SK-N-SH treated with all-trans-retinoic acid at 6 μM for 48 hours (cell line): ENCODE data around the gene ATP1B4.
A peak's percentile ranks its signal among the peaks of the same experiment; 100 is the strongest.

ENCODE experiments used
- ATAC-seq: fragments of 200-7000 bp; cut with Tn5 transposase; 3 replicates; pipeline ENCODE4 v1.9.1; 2020; ENCODE audit warnings: mild to moderate bottlenecking, moderate library complexity
- ARNTL ChIP-seq: fragments of 450-650 bp; formaldehyde crosslinking; IDR thresholded peaks from 2 replicates; pipeline ENCODE4 v1.5.0; 2020; ENCODE audit warnings: low read depth, mild to moderate bottlenecking, moderate library complexity, borderline replicate concordance
- BACH2 ChIP-seq: fragments of 250-450 bp; sonication (Bioruptor Pico); IDR thresholded peaks from 2 replicates; pipeline ENCODE4 v1.9.0; 2021; ENCODE audit warnings: mild to moderate bottlenecking, borderline replicate concordance
- CREB5 ChIP-seq: fragments of 250-450 bp; sonication (Bioruptor Pico); IDR thresholded peaks from 2 replicates; pipeline ENCODE4 v1.5.1; 2020; ENCODE audit warnings: low read depth, mild to moderate bottlenecking, moderate library complexity
- CSDC2 ChIP-seq: fragments of 250-450 bp; sonication (Bioruptor Pico); IDR thresholded peaks from 2 replicates; pipeline ENCODE4 v1.5.0; 2020; ENCODE audit warnings: mild to moderate bottlenecking, moderate library complexity
- ESRRG ChIP-seq: fragments of 250-450 bp; sonication (Bioruptor Pico); IDR thresholded peaks from 2 replicates; pipeline ENCODE4 v1.6.1; 2021; ENCODE audit warnings: mild to moderate bottlenecking
- GLIS3 ChIP-seq: fragments of 250-450 bp; sonication (Bioruptor Pico); IDR thresholded peaks from 2 replicates; pipeline ENCODE4 v1.5.0; 2020; ENCODE audit warnings: mild to moderate bottlenecking, moderate library complexity
- ISL1 ChIP-seq: fragments of 250-450 bp; sonication (Bioruptor Pico); IDR thresholded peaks from 2 replicates; pipeline ENCODE4 v2.1.2; 2022; ENCODE audit warnings: mild to moderate bottlenecking, moderate library complexity
- OSR1 ChIP-seq: fragments of 250-450 bp; sonication (Bioruptor Pico); IDR thresholded peaks from 2 replicates; pipeline ENCODE4 v1.8.0; 2022; ENCODE audit warnings: moderate library complexity, mild to moderate bottlenecking, inconsistent platforms
- PPARA ChIP-seq: fragments of 250-450 bp; sonication (Bioruptor Pico); IDR thresholded peaks from 2 replicates; pipeline ENCODE4 v1.5.0; 2020; ENCODE audit warnings: mild to moderate bottlenecking, borderline replicate concordance
- RARB ChIP-seq: fragments of 250-450 bp; sonication (Bioruptor Pico); IDR thresholded peaks from 2 replicates; pipeline ENCODE4 v1.8.0; 2021; ENCODE audit warnings: mild to moderate bottlenecking, moderate library complexity
- SNAI2 ChIP-seq: fragments of 250-450 bp; sonication (Bioruptor Pico); IDR thresholded peaks from 2 replicates; pipeline ENCODE4 v1.5.0; 2020; ENCODE audit warnings: mild to moderate bottlenecking, moderate library complexity
- TCF4 ChIP-seq: fragments of 250-450 bp; sonication (Bioruptor Pico); IDR thresholded peaks from 2 replicates; pipeline ENCODE4 v1.8.0; 2021; ENCODE audit warnings: mild to moderate bottlenecking, moderate library complexity, borderline replicate concordance
- TOX ChIP-seq: fragments of 250-450 bp; sonication (Bioruptor Pico); IDR thresholded peaks from 2 replicates; pipeline ENCODE4 v1.8.0; 2021; ENCODE audit warnings: mild to moderate bottlenecking, moderate library complexity, borderline replicate concordance
- ZC3H10 ChIP-seq: fragments of 250-450 bp; sonication (Bioruptor Pico); IDR thresholded peaks from 2 replicates; pipeline ENCODE4 v1.5.1; 2021; ENCODE audit warnings: mild to moderate bottlenecking, moderate library complexity
- ZNF70 ChIP-seq: fragments of 450-650 bp; formaldehyde crosslinking; IDR thresholded peaks from 2 replicates; pipeline ENCODE4 v1.5.0; 2020; ENCODE audit warnings: mild to moderate bottlenecking, moderate library complexity
- ZNF8 ChIP-seq: fragments of 450-650 bp; formaldehyde crosslinking; IDR thresholded peaks from 2 replicates; pipeline ENCODE4 v1.5.0; 2020; ENCODE audit warnings: mild to moderate bottlenecking, moderate library complexity
- TF ChIP-seq, protein P1 (sequence below): fragments of 250-450 bp; sonication (Bioruptor Pico); IDR thresholded peaks from 2 replicates; pipeline ENCODE4 v1.5.1; 2021; ENCODE audit warnings: mild to moderate bottlenecking, moderate library complexity
- TF ChIP-seq, protein P2 (sequence below): fragments of 250-450 bp; sonication (Bioruptor Pico); IDR thresholded peaks from 2 replicates; pipeline ENCODE4 v1.8.0; 2020; ENCODE audit warnings: mild to moderate bottlenecking, moderate library complexity, borderline replicate concordance
- TF ChIP-seq, protein P3 (sequence below): fragments of 250-450 bp; sonication (Bioruptor Pico); IDR thresholded peaks from 2 replicates; pipeline ENCODE4 v1.5.0; 2020; ENCODE audit warnings: mild to moderate bottlenecking, moderate library complexity

ATP1B4 gene

GRCh38 chrX:120406638-120407037 is 44.7 kb downstream of the ATP1B4 start:
- peak; percentile 81 for TF ChIP-seq ZNF70 (CRISPR knock-in tag)
- no peak for TF ChIP-seq CREB5 (CRISPR knock-in tag)

DNA sequence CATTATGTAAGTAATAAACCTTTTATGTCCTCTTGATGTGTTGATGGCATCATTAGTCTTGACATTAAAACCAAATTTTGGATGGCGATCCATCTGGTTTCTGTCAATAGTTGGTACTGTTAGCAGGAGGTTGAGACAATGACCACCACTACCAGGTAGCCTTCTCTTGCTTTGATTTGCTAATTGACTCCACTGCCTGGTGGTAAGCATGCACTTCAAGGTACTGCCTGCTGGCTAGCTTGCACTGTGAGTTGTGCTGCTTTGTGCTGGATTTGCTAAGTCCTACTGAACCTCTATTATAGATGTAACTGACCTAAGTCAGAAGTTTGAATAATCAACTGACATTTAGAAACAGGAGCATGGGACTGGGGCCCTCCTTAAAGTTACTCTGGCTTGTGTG is 46.3 kb downstream of the ATP1B4 start:
- ATAC-seq, result no peak
- no peak for TF ChIP-seq CSDC2 (CRISPR knock-in tag)
- no peak for TF ChIP-seq ISL1
- no peak for TF ChIP-seq PPARA
- no peak for TF ChIP-seq BACH2
- TF ChIP-seq ZC3H10 (CRISPR knock-in tag), result no peak
- no peak for TF ChIP-seq ESRRG (CRISPR knock-in tag)
- TF ChIP-seq, protein P1, sequence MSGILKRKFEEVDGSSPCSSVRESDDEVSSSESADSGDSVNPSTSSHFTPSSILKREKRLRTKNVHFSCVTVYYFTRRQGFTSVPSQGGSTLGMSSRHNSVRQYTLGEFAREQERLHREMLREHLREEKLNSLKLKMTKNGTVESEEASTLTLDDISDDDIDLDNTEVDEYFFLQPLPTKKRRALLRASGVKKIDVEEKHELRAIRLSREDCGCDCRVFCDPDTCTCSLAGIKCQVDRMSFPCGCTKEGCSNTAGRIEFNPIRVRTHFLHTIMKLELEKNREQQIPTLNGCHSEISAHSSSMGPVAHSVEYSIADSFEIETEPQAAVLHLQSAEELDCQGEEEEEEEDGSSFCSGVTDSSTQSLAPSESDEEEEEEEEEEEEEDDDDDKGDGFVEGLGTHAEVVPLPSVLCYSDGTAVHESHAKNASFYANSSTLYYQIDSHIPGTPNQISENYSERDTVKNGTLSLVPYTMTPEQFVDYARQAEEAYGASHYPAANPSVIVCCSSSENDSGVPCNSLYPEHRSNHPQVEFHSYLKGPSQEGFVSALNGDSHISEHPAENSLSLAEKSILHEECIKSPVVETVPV, result no peak
- TF ChIP-seq ZNF8 (CRISPR knock-in tag), result no peak
- TF ChIP-seq TOX (CRISPR knock-in tag), result no peak
- TF ChIP-seq RARB (CRISPR knock-in tag), result no peak
- TF ChIP-seq CREB5 (CRISPR knock-in tag), result no peak
- TF ChIP-seq, protein P2, sequence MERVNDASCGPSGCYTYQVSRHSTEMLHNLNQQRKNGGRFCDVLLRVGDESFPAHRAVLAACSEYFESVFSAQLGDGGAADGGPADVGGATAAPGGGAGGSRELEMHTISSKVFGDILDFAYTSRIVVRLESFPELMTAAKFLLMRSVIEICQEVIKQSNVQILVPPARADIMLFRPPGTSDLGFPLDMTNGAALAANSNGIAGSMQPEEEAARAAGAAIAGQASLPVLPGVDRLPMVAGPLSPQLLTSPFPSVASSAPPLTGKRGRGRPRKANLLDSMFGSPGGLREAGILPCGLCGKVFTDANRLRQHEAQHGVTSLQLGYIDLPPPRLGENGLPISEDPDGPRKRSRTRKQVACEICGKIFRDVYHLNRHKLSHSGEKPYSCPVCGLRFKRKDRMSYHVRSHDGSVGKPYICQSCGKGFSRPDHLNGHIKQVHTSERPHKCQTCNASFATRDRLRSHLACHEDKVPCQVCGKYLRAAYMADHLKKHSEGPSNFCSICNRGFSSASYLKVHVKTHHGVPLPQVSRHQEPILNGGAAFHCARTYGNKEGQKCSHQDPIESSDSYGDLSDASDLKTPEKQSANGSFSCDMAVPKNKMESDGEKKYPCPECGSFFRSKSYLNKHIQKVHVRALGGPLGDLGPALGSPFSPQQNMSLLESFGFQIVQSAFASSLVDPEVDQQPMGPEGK (CRISPR knock-in tag), result no peak
- TF ChIP-seq OSR1 (CRISPR knock-in tag), result no peak

More at GRCh38 chrX:120406638-120407037, 44.7 kb downstream of the ATP1B4 start:
- ATAC-seq, result no peak

GRCh38 chrX:120419463-120419862 is 57.6 kb downstream of the ATP1B4 start:
- TF ChIP-seq RARB (CRISPR knock-in tag), result no peak
- no peak for TF ChIP-seq CSDC2 (CRISPR knock-in tag)
- no peak for TF ChIP-seq OSR1 (CRISPR knock-in tag)
- no peak for TF ChIP-seq BACH2
- ATAC-seq, result no peak

DNA sequence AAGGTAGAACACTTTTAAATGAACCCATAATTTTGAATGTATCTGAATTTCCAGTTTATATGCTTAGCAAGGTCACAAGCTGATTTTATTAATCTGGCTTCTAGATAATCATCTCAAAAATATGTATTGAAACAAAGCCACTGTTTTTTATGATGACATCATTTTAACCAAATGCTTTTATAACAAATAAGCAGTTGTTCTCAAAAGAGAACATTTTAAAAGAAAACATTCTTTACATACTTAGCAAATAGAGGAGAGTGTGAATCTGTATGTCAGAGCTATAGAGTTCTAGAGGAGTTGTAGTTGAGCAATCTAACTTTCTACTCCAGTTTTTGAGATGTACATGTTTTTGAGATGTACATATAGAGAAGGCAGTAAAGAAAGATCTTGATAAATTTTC is 64.7 kb downstream of the ATP1B4 start:
- TF ChIP-seq SNAI2 (CRISPR knock-in tag) (no peak), ISL1 (0 out of 2 replicates have a peak, but pooled peaks have one; percentile 13)
- no peak; the same call in 1 of the 3 replicates for ATAC-seq

DNA sequence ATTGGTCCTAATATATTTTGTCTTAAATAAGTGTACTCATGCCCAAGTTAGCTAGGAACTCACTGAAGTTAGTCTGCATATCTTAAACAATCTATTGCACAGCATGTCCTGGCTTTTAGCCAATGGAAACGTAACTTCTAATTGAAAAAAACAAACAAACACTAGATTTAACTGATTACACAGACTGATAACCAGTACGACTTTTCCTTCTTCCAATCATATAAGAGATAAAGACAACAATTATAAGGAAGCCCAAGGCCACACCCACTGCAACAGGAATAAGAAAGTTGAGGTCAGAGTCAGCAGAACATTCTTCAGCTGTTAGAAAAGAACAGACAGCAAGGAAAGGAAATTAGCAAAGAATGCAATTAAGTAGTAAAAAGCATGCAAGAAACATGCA is 66.4 kb downstream of the ATP1B4 start:
- ATAC-seq, result no peak
- no peak for TF ChIP-seq ISL1
- no peak for TF ChIP-seq TCF4 (CRISPR knock-in tag)
- no peak for TF ChIP-seq CREB5 (CRISPR knock-in tag)
- no peak for TF ChIP-seq ARNTL (CRISPR knock-in tag)
- TF ChIP-seq ZNF8 (CRISPR knock-in tag), result no peak
- TF ChIP-seq GLIS3 (CRISPR knock-in tag), result no peak
- TF ChIP-seq BACH2, result no peak
- TF ChIP-seq, protein P1, result no peak
- TF ChIP-seq TOX (CRISPR knock-in tag), result no peak
- TF ChIP-seq ZC3H10 (CRISPR knock-in tag), result no peak
- TF ChIP-seq, protein P3, sequence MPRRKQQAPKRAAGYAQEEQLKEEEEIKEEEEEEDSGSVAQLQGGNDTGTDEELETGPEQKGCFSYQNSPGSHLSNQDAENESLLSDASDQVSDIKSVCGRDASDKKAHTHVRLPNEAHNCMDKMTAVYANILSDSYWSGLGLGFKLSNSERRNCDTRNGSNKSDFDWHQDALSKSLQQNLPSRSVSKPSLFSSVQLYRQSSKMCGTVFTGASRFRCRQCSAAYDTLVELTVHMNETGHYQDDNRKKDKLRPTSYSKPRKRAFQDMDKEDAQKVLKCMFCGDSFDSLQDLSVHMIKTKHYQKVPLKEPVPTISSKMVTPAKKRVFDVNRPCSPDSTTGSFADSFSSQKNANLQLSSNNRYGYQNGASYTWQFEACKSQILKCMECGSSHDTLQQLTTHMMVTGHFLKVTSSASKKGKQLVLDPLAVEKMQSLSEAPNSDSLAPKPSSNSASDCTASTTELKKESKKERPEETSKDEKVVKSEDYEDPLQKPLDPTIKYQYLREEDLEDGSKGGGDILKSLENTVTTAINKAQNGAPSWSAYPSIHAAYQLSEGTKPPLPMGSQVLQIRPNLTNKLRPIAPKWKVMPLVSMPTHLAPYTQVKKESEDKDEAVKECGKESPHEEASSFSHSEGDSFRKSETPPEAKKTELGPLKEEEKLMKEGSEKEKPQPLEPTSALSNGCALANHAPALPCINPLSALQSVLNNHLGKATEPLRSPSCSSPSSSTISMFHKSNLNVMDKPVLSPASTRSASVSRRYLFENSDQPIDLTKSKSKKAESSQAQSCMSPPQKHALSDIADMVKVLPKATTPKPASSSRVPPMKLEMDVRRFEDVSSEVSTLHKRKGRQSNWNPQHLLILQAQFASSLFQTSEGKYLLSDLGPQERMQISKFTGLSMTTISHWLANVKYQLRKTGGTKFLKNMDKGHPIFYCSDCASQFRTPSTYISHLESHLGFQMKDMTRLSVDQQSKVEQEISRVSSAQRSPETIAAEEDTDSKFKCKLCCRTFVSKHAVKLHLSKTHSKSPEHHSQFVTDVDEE (CRISPR knock-in tag), result no peak
- TF ChIP-seq, protein P2 (CRISPR knock-in tag), result no peak
- no peak for TF ChIP-seq PPARA
- TF ChIP-seq OSR1 (CRISPR knock-in tag), result no peak
